H1 (cell line): ENCODE measurements around the gene PDIA2. TPM values are rescaled to one million over a fixed set of nuclear protein-coding genes. Genes with fewer than 3 reads are reported as not detected.

Experiments used
- BRCA1 ChIP-seq: IDR thresholded peaks from 2 replicates; pipeline ENCODE4 v1.6.1; 2012; ENCODE audit warnings: low read depth, low read length, improper control_type of control experiment
- EZH2 ChIP-seq: fragments of 200-600 bp; sonication (generic); IDR thresholded peaks from 2 replicates; pipeline ENCODE4 v1.7.1; 2012; ENCODE audit warnings: low read depth, mild to moderate bottlenecking, moderate library complexity, low read length, inconsistent platforms; ENCODE audit not compliant: severe bottlenecking
- KDM1A ChIP-seq: fragments of 200-600, 300-600 bp; sonication (generic); IDR thresholded peaks from 2 replicates; pipeline ENCODE4 v1.7.1; 2016; ENCODE audit warnings: mild to moderate bottlenecking, low read length, borderline replicate concordance
- KDM4A ChIP-seq: IDR thresholded peaks from one replicate; pipeline ENCODE4 v1.7.1; 2012; ENCODE audit warnings: low read depth, mild to moderate bottlenecking, moderate library complexity, low read length, inconsistent platforms; ENCODE audit not compliant: severe bottlenecking
- KDM5A ChIP-seq: fragments of 200-600 bp; IDR thresholded peaks from 2 replicates; pipeline ENCODE4 v1.7.1; 2012; ENCODE audit warnings: mild to moderate bottlenecking, low read length, inconsistent platforms, mixed read lengths
- RFX5 ChIP-seq: IDR thresholded peaks from 2 replicates; pipeline ENCODE4 v1.6.1; 2011; ENCODE audit warnings: low read depth, low read length, improper control_type of control experiment, borderline replicate concordance
- SIN3A ChIP-seq, 2 experiments: IDR thresholded peaks in 1 of 2; conservative IDR thresholded peaks in 1 of 2; 2 replicates each; pipeline ENCODE4 v1.6.1; 2011 to 2012; ENCODE audit warnings: low read length in 2 of 2, improper control_type of control experiment in 1 of 2, low read depth in 1 of 2, mild to moderate bottlenecking in 1 of 2
- SP1 ChIP-seq: IDR thresholded peaks from 2 replicates; pipeline ENCODE4 v1.6.1; 2011; ENCODE audit warnings: low read depth, low read length
- polyA plus RNA-seq, 7 experiments: library from polyadenylated mRNA; depleted of rRNA in 3 of 7; stranded (reverse) in 5 of 7; unstranded in 2 of 7; fragments of >200 nt in 5 of 7; fragments of 200-250 nt in 2 of 7; gene quantifications; 1 replicate in 5 of 7; 2 replicates in 1 of 7; 4 replicates in 1 of 7; pipeline versions ENCODE4 v1.2.1 to v1.2.3, GENCODE V29; 2011 to 2013; ENCODE audit warnings: missing spikeins in 2 of 7, mixed read lengths in 2 of 7
- total RNA-seq: library from RNA; stranded (reverse); fragmentation: NEBNext Ultra II Directional; extraction: Animal tissue kit (Norgen Biotek cat#: 25700); gene quantifications from 2 replicates; pipeline ENCODE4 v1.2.1, GENCODE V29; 2021
- TF ChIP-seq, protein P1 (sequence below): IDR thresholded peaks from 2 replicates; pipeline ENCODE4 v1.6.1; 2012; ENCODE audit warnings: inconsistent platforms

Gene PDIA2
- total and polyA plus RNA-seq, 2 of the 8 experiments (the other 6 are each of a cell fraction or from before 2014, with no cell fraction given): 0.34 to 0.50 TPM

DNA sequence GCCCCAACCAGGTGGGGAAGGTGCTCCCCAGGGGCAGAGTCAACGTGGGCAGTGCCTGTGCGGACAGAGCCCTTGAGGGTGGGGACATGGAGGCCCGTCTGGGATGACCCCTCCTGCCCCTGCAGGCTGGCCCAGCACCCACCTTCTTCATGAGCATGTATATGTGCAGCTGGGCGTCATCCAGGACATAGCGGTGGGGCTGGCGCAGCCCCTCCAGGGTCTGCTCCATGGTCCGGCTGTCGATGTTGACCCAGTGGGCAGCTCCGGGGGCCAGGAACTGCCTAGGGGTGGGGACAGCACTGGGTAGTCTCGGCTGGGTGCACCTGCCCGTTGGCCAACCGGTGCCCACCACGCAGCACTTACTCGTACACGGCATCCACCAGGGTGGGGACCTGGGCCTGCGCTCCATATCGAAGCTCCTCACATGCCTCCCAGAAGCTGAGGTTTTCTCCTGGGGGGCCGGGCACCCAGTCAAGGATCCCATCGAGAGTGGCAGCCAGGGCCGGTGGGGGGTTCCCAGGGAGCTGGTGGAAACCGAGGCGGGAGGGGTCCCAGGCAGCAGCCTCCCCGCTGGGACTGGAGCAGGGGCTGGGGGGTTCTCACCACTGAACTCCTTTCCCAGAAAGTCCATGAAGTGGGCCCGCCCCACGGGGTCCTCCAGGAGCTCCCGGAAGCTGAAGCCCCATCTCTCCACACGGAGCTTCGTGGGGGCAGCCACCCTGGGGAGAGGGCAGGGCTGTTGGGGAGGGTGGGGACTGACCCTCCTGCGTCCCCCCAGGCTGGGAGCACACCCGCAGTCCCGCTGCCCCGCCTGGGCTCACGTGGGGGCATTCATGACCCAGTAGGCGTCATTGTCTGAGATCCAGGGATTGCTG is 12.3 kb upstream of the PDIA2 start (continued):
- TF ChIP-seq RFX5 (no peak), KDM5A (no peak), EZH2 (no peak), KDM1A (no peak), KDM4A (no peak), SIN3A (conservative IDR thresholded peaks at IDR 0.05 in 1 of 2, IDR thresholded peaks at IDR 0.05 in 1 of 2; ENCODE audit: low read depth in 1 of 2, low read length in 2 of 2) (no peak), SP1 (no peak), BRCA1 (no peak)
- TF ChIP-seq, protein P1, sequence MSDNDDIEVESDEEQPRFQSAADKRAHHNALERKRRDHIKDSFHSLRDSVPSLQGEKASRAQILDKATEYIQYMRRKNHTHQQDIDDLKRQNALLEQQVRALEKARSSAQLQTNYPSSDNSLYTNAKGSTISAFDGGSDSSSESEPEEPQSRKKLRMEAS: no peak
